ENCODE results near the gene LIME1.
"Not testable (repeated sequence)": the region's sequence is repeated elsewhere in the genome, so short reads cannot be mapped to it uniquely, and the experiment has no call there.

Gene LIME1

DNA sequence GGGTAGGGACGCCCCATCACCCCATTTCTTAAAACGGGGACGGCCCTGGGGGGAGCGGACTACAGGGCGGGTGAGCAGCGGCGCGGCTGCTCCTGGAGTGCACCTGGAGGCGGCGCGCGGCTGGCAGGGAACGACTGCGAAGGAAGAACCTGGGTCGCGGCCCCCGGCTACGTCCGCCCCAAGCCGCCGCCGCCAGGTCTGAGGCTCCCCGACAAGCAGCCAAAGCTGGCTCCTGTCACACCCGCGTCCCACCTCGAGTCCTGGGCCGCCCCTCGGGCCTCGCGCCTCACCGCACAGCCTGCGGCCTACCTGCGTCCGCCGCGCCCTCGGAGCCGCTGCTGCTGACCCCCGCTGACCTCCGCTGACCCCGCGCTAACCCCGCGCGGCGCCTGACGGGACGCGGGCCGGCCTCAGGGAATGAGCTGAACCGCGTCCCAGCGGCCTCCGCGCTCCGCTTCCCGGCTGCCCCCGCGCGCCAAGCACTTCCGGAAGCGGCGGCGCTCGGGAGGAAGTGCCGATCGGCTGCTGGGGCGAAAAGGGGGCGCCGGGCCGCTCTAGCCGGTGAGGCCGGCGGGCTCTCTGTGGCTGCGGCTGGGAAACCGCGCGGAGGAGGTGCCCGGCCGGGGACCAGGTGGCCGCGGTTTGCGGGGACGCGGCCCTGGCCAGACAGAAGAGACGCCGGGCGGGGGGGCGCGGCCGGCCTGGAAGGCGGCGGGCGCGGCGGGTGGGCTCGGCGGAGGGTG, 28.7 kb upstream of the LIME1 start, which contains the start of the genes ARFRP1 and ZGPAT:
ARFRP1 (minus strand) TSS at position 419 of the 743 bp plus-strand sequence. CDS start 885 bp downstream, outside the sequence.
ZGPAT (plus strand) TSS at position 482 of the 743 bp plus-strand sequence. CDS start 542 bp downstream, outside the sequence.
- DNase-seq (ENCODE audit: low read depth in 2 of 3, low spot score in 1 of 3), result peak; percentile 70 to 84 (median 72)

DNA sequence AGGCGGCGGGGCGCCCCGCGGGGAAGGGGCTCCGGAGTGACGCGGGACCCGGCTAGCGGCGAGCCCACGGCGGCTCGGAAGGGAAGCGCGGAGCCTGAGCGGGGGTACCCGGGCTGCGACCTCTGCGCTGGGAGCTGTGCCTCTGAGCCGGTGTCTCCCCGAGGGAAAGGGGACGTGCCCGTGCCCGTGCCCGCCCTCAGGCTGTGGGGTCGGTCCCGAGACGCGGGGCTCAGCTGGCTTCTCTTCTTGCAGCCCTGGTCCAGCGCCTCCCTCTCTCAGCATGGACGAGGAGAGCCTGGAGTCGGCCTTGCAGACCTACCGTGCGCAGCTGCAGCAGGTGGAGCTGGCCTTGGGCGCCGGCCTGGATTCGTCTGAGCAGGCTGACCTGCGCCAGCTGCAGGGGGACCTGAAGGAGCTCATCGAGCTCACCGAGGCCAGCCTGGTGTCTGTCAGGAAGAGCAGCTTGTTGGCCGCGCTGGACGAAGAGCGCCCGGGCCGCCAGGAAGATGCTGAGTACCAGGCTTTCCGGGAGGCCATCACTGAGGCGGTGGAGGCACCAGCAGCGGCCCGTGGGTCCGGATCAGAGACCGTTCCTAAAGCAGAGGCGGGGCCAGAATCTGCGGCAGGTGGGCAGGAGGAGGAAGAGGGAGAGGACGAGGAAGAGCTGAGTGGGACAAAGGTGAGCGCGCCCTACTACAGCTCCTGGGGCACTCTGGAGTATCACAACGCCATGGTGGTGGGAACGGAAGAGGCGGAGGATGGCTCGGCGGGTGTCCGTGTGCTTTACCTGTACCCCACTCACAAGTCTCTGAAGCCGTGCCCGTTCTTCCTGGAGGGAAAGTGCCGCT, 27.9 kb upstream of the LIME1 start:
- DNase-seq (ENCODE audit: low read depth in 2 of 3, low spot score in 1 of 3), result no peak

DNA sequence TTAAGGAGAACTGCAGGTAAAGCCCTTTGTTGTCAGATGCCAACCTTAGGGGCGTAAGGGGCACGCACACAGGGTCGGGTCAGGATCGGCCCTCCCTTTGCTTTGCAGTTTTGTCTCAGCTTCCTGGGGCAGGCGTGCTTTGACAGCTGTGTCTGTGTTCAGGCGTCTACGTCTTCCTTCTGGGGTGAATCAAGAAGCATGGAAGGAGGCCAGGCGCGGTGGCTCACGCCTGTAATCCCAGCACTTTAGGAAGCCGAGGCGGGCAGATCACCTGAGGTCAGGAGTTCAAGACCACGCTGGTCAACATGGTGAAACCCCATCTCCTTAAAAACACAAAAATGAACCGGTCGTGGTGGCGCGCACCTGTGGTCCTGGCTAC, 27.3 kb upstream of the LIME1 start:
- no peak for DNase-seq (ENCODE audit: low read depth in 2 of 3, low spot score in 1 of 3)

GRCh38 chr20:63711085-63711645, 25.3 kb upstream of the LIME1 start:
- no peak for DNase-seq (ENCODE audit: low read depth in 2 of 3, low spot score in 1 of 3)

GRCh38 chr20:63712191-63712590, 24.3 kb upstream of the LIME1 start:
- no peak for DNase-seq (ENCODE audit: low read depth in 2 of 3, low spot score in 1 of 3)

DNA sequence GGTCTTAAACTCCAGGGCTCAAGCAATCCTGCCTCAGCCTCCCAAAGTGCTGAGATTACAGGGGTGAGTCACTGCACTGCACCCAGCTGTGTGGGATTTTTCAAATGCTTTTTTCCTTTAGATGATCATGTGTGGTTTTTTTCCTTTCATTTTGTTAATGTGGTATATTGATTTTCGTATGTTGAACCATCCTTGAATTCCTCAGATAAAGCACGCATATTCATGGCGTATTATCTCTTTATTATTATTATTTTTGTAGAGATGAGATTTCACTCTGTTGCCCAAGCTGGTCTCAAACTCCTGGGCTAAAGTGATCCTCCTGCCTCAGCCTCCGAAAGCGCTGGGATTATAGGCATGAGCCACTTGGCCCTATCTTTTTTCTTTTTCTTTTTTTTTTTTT, 21.6 kb upstream of the LIME1 start:
- no peak for DNase-seq (ENCODE audit: low read depth in 2 of 3, low spot score in 1 of 3)

- no peak for DNase-seq (ENCODE audit: low read depth in 2 of 3, low spot score in 1 of 3)
These were observed 17.5 kb upstream of the LIME1 start for GRCh38 chr20:63718996-63719395.

- not testable (repeated sequence) for DNase-seq (ENCODE audit: low read depth in 2 of 3, low spot score in 1 of 3)
These were observed 13.4 kb upstream of the LIME1 start for GRCh38 chr20:63722967-63723622.

GRCh38 chr20:63730189-63730733, 6.2 kb upstream of the LIME1 start:
- DNase-seq (ENCODE audit: low read depth in 2 of 3, low spot score in 1 of 3), result not testable (repeated sequence)

DNA sequence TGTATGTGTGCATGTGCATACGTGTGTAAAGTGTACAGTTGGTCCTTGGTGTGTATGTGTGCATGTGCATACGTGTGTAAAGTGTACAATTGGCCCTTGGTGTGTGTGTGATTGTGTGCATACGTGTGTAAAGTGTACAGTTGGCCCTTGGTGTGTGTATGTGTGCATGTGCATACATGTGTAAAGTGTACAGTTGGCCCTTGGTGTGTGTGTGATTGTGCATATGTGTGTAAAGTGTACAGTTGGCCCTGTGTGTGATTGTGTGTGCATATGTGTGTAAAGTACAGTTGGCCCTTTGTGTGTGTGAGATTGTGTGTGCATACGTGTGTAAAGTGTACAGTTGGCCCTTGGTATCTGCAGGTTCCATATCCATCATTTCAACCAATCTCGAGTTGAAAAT, 5.1 kb upstream of the LIME1 start:
- no peak for DNase-seq (ENCODE audit: low read depth in 2 of 3, low spot score in 1 of 3)

DNA sequence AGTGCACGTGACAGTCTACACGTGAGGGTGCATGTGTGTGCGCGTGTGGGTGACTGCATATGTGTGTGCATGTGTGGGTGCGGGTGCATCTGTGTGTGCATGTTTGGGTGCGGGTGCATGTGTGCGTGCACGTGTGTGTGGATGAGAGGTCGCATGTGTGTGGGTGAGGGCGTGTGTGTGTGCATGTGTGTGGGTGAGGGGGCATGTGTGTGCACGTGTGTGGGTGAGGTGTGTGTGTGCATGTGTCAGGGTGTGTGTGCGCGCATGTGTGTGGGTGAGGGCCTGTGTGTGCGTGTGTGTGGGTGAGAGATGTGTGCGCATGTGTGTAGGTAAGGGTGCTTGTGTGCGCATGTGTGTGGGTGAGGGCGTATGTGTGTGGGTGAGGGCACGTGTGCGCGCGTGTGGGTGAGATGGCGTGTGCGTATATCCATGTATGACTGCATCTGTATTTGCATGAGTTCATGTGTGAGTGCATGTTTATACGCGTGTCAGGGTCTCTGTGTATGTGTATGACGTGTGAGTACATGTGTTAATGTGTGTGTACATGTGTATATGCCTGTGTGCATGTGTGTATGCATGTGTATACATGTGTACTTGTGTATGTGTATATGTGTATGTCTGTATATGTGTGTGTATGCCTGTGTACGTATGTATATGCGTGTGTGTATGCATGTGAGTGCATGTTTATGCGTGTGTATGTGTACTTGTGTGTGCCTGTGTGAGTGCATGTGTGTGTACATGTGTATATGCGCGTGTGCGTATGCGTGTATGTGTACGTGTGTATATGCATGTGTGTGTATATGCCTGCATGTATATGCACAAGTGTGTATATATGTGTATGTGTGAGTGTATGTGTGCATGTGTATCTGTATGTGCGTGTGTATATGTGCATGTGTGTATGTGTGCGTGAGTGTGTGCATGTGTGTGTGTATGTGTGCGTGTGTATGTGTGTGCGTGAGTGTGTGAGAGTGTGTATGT, 4.1 kb upstream of the LIME1 start:
- no peak for DNase-seq (ENCODE audit: low read depth in 2 of 3, low spot score in 1 of 3)

GRCh38 chr20:63733117-63733516, 3.3 kb upstream of the LIME1 start:
- no peak for DNase-seq (ENCODE audit: low read depth in 2 of 3, low spot score in 1 of 3)

- DNase-seq (ENCODE audit: low read depth in 2 of 3, low spot score in 1 of 3), result no peak
These were observed 2.8 kb upstream of the LIME1 start for GRCh38 chr20:63733579-63734081.

DNA sequence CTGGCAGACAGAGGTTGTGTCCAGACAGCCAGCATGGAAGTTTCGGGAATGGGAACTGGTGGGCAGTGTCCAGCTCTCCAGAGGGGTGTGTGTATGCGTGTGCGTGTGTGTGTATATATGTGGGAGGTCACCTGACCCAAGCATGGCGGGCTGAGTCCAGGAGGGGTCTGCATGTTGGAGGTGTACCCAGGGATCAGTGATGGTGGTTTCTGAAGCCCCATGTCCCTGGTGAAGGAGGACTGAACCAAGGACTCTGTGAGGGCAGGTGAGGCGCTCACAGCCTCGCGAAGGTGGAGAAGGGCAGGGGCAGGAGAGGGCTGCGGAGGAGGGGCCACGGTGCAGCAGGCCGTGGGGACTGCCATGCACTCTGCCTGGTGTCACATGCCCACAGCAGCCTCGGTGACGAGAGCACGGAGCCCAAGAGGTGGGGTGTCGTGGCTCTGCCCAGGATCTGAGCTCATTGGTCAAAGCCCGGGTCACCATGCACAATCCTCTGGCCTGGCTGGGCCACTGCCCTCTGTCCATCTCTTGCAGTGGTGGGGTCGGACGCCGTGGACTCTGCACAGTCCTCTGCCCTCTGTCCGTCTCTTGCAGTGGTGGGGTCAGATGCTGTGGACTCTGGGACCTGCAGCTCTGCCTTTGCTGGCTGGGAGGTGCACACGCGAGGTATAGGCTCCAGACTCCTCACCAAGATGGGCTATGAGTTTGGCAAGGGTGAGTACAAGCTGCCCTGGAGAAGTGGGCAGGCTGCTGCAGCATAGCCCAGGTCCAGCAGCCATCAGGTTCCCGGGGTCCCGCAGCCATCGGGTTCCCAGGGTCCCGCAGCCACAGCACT, 2.1 kb upstream of the LIME1 start:
- no peak for DNase-seq (ENCODE audit: low read depth in 2 of 3, low spot score in 1 of 3)

DNA sequence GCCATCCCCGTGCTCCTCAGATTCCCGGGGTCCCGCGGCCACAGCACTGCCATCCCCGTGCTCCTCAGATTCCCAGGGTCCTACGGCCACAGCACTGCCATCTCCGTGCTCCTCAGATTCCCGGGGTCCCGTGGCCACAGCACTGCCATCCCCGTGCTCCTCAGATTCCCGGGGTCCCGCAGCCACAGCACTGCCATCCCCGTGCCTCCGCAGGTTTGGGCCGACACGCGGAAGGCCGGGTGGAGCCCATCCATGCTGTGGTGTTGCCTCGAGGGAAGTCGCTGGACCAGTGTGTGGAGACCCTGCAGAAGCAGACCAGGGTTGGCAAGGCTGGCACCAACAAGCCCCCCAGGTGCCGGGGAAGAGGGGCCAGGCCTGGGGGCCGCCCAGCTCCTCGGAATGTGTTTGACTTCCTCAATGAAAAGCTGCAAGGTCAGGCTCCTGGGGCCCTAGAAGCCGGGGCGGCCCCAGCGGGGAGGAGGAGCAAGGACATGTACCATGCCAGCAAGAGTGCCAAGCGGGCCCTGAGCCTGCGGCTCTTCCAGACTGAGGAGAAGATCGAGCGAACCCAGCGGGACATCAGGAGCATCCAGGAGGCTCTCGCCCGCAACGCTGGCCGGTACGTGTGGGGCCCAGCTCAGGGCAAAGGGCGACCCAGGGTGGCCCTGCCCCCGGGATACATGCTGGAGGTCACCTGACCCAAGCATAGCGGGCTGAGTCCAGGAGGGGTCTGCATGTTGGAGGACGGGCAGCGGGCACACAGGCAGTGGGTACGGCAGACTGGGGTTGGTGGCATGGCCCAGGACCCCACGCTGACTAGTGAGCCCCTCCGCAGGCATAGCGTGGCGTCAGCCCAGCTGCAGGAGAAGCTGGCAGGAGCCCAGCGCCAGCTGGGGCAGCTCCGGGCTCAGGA, 1.3 kb upstream of the LIME1 start:
- no peak for DNase-seq (ENCODE audit: low read depth in 2 of 3, low spot score in 1 of 3)

DNA sequence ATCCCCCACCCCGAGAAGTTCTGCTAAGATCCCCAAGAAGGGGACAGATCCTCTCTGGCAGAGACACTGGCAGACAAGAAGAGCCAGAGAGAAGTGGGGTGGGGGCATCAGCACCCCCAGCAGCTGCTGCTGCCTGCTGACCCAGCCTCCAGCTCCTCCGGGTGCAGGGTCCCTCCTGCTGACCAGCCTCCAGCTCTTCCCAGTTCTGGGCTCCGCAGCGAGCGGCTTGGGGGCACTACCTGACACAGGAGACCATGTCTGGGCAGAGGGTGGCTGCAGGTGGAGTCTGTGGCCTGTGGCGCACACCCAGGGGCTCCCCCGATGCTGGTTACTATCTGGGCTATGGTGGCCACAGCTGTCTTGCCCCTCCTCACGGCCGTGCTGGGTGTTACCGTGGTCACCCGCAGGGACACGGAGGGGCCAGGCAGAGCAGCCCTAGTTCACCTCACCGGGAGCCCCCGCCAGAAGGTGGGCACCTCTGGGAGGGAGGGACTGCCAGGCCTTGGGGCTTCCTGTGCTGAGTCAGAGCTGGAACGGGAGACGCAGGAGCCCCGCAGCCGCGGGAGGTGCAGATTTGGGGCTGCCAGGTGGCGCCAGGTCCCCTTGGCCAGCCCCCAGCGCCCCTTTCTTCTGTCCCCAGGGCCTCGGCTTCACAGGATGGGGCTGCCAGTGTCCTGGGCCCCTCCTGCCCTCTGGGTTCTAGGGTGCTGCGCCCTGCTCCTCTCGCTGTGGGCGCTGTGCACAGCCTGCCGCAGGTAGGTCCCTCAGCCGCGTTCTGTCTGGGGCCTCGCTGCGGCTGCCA, 630 bp downstream of the LIME1 start:
- peak in 1 of 3 donors; percentile 28 for DNase-seq (ENCODE audit: low read depth in 2 of 3, low spot score in 1 of 3)

- DNase-seq (ENCODE audit: low read depth in 2 of 3, low spot score in 1 of 3), result no peak
These were observed 1.2 kb downstream of the LIME1 start for GRCh38 chr20:63737695-63737944.

All from stimulated activated CD4-positive, alpha-beta T cell treated with anti-CD3 and anti-CD28 coated beads, Interleukin-12 subunit alpha, Interleukin-12 subunit beta, amount 100 ng/mL, for 48 hours (primary cell).